DLD1 (cell line): ENCODE measurements around the gene KLHL2.

ENCODE experiments used
- in situ Hi-C: cut with HindIII; loops from 2 replicates; pipeline ENCODE4 v1.10.0; 2017; ENCODE audit warnings: low sequenced_read_pairs

Gene KLHL2

GRCh38 chr4:165360985-165361670 is 153.8 kb downstream of the KLHL2 start:
- in situ Hi-C loops = no loop called here

GRCh38 chr4:165361810-165362209 is 154.4 kb downstream of the KLHL2 start:
- in situ Hi-C loops = no loop called here

GRCh38 chr4:165364452-165365080 is 157.2 kb downstream of the KLHL2 start:
- in situ Hi-C loops = no loop called here

GRCh38 chr4:165367040-165367439 is 159.7 kb downstream of the KLHL2 start:
- in situ Hi-C loops = no loop called here

- in situ Hi-C loops = no loop called here
Observed at GRCh38 chr4:165368114-165368513, 160.8 kb downstream of the KLHL2 start.

GRCh38 chr4:165368567-165368966 is 161.2 kb downstream of the KLHL2 start:
- in situ Hi-C loops = no loop called here

- in situ Hi-C loops = no loop called here
Observed at GRCh38 chr4:165369522-165369921, 162.2 kb downstream of the KLHL2 start.

GRCh38 chr4:165370530-165370929 is 163.2 kb downstream of the KLHL2 start:
- in situ Hi-C loops = no loop called here
